GM10248 (cell line): ENCODE data around the gene CACNA1B.
"Not testable (repeated sequence)": the region's sequence is repeated elsewhere in the genome, so short reads cannot be mapped to it uniquely, and the experiment has no call there.

Experiments used
- CTCF ChIA-PET: fragments of 300-600 bp; sonication (Branson Sonifier 250); formaldehyde crosslinking; extraction: SDS; loops from one replicate; lab custom pipeline; 2021; ENCODE audit warnings: antibody characterized with exemption; lab: Yijun Ruan, JAX
- POLR2A ChIA-PET: fragments of 350-650 bp; sonication (Branson Sonifier 250); formaldehyde crosslinking; extraction: SDS; loops from one replicate; lab custom pipeline; 2020; ENCODE audit warnings: antibody characterized with exemption; lab: Yijun Ruan, JAX
- DNase-seq: peaks from one replicate; pipeline ENCODE4 v3.0.0; 2012; ENCODE audit errors: extremely low spot score
- CTCF ChIP-seq: IDR thresholded peaks from 2 replicates; pipeline ENCODE4 v1.5.1; 2012; ENCODE audit warnings: mild to moderate bottlenecking, low read depth; ENCODE audit errors: extremely low read depth, missing control alignments, control extremely low read depth

The CACNA1B gene

DNA sequence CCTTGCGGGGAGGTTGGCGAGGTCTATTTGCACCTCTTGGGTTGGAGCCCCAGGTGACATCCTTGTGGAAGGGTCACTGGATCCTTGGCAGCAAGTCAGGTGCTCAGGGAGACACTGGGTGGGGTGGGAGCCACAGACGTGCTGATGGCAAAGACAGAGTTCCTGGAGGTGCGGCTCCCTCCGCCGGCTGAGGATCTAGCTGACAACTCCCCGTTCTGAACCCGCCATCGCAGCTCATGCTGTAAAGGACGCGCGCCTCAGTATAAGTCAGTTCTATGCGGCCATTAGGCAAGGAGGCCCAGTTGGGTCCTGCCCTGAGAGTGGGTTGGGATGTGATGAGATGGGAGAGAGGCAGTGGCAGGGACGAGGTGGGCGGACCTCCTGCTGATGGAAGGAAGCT is 263.4 kb downstream of the CACNA1B start:
- POLR2A ChIA-PET, CTCF ChIA-PET, DNase-seq: not testable (repeated sequence)

DNA sequence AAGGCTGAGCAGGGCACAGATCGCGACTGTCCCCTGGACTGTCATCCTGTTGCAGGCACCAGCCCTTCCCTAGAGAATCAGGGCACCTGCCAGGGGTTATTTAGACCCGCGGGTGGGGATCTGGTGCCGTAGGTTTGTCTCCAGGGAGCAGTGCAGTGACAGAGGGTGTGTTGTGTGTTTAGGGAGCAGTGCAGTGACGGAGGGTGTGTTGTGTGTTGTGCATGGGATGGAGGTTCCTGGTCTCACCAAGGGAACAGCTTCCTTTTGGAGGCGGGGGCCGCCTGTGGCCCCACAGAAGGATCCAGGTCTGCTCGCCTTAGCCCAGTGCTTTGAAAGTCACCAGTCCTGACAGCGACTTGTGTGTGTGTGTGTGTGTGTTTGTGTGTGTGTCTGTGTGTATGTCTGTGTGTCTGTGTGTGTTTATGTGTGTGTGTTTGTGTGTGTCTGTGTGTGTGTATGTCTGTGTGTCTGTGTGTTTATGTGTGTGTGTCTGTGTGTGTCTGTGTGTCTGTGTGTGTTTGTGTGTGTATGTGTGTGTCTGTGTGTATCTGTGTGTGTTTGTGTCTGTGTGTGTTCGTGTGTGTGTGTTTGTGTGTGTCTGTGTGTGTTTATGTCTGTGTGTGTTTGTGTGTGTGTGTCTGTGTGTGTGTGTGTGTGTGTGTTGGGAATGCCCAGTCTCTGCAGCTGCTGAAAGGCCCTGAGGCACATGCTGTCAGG is 265.1 kb downstream of the CACNA1B start:
- DNase-seq, CTCF ChIA-PET, POLR2A ChIA-PET: not testable (repeated sequence)

GRCh38 chr9:138143491-138143890 is 265.9 kb downstream of the CACNA1B start:
- POLR2A ChIA-PET, DNase-seq, CTCF ChIA-PET: not testable (repeated sequence)

DNA sequence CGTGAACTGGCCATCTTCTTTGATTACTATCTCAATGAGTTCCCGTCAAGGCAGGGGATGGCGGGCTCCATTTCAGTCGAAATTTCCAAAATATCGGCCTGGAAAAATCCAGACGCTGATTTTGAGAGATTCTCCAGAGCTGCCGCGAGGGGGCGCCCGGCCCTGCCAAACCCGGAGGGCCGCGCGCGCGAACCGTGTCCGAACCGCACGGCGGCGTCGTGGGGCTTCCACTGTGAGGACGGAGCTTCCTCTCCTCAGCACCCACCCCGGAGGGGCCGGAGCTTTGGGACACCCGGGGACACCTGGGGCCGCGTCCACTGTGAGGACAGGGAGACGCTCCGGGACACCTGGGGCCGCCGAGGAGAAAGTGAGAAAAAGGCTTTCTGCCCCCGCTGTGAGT is 270.0 kb downstream of the CACNA1B start:
- CTCF ChIA-PET, POLR2A ChIA-PET, DNase-seq: not testable (repeated sequence)

GRCh38 chr9:138149672-138150656 is 272.4 kb downstream of the CACNA1B start:
- DNase-seq, POLR2A ChIA-PET, CTCF ChIA-PET: not testable (repeated sequence)
- TF ChIP-seq CTCF, result peak; percentile 29

DNA sequence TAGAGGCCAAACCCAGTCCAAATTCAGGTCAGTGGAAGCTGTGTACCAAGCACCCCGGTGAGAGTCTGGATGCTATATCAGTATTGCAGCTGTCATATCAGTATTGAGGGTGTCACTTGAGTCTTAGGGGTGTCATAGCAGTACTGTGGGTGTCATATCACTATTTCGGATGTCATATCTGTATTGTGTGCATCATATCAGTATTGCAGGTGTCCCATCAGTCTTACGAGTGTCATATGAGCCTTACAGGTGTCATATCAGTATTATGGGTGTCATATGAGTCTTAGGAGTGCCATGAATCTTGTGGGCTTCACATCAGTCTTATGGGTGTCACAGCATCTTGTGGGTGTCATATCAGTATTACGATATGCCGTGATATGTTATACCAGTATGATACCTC is 278.2 kb downstream of the CACNA1B start:
- POLR2A ChIA-PET, CTCF ChIA-PET, DNase-seq: not testable (repeated sequence)

DNA sequence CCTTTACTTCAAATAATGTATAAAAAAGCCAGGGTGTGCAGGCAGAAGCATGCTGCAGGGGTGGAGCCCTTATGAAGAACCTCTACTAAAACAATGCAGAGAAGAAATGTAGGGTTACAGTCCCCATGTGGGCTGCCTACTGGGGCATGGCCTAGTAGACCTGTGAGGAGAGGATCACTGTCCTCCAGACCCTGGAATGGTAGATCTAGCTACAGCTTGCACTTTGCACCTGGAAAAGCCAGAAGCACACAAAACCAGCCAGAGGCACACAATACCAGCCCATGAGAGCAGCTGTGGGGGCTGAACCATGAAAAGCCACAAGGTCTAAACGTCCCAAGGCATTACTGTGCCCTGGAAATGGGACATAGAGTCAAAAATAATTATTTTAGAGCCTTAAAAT is 289.2 kb downstream of the CACNA1B start:
- POLR2A ChIA-PET, CTCF ChIA-PET, DNase-seq: not testable (repeated sequence)
